ENCODE results near the gene SMYD3. TPM values are rescaled to one million over a fixed set of nuclear protein-coding genes. Genes with fewer than 3 reads are reported as not detected.

The SMYD3 gene
- total and polyA plus RNA-seq, 8 donors = 20.4 to 35.1 (median 24.3) TPM

DNA sequence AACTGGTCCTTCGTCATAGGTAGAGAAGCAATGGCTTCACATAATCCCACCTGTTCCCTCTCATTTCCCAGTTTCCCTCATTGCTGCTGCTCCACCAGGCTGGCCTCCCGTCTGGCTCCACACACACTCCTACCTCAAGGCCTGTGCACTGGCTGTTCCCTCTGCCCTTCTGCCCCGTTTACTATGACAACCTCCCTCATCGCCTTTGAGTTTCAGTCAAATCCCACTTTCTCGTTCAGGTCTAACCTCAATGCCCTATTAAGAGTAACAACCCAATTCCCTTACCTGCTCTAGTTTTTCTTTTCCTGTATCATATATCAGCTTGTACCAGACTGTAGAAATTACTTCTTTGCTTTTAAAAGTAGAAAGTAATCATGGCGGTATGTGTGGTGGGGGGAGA is 589.7 kb downstream of the SMYD3 start:
- ATAC-seq (no peak), DNase-seq (no peak)
- TF ChIP-seq, protein P1, sequence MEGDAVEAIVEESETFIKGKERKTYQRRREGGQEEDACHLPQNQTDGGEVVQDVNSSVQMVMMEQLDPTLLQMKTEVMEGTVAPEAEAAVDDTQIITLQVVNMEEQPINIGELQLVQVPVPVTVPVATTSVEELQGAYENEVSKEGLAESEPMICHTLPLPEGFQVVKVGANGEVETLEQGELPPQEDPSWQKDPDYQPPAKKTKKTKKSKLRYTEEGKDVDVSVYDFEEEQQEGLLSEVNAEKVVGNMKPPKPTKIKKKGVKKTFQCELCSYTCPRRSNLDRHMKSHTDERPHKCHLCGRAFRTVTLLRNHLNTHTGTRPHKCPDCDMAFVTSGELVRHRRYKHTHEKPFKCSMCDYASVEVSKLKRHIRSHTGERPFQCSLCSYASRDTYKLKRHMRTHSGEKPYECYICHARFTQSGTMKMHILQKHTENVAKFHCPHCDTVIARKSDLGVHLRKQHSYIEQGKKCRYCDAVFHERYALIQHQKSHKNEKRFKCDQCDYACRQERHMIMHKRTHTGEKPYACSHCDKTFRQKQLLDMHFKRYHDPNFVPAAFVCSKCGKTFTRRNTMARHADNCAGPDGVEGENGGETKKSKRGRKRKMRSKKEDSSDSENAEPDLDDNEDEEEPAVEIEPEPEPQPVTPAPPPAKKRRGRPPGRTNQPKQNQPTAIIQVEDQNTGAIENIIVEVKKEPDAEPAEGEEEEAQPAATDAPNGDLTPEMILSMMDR (IDR thresholded peaks at IDR 0.05) = no peak
- Histone ChIP-seq H3K27me3 (no peaks in the 10 kb centered on the region), H3K4me1 (no peaks in the 10 kb centered on the region), H3K9me3 (no peaks in the 10 kb centered on the region), H3K4me3 (no peak overlapping the region), H3K27ac (no peak overlapping the region), H3K36me3 (peaks cover 0 to 9% of the 10 kb centered on the region in 2 donors)
- intact Hi-C loops (cut with DNase I) = no loop called here

DNA sequence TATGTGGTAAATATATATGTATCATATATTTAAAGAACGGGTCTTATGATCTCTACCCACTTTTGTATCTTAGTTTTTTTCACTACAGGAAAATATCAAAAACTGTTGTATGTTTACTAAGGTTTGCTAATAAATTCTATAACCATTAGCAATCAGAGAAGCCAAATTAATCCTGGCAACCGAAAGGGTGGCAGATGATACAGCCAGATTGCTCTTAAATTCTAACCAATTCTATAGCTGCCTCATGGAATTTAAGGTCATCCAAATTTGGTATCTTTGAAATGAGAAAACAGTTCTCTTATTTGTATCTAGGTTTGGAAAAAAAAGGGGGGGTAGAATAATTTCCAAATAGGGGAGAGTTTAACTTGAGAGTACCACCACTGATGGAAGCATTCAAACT is 591.2 kb downstream of the SMYD3 start:
- Histone ChIP-seq H3K4me1 (no peaks in the 10 kb centered on the region), H3K27me3 (no peaks in the 10 kb centered on the region), H3K4me3 (no peak overlapping the region), H3K27ac (no peak overlapping the region), H3K9me3 (no peaks in the 10 kb centered on the region), H3K36me3 (peaks cover 0 to 9% of the 10 kb centered on the region in 2 donors)
- no peak for DNase-seq
- intact Hi-C loops (cut with DNase I) = no loop called here
- ATAC-seq = no peak
- TF ChIP-seq, protein P1 (IDR thresholded peaks at IDR 0.05) = no peak

DNA sequence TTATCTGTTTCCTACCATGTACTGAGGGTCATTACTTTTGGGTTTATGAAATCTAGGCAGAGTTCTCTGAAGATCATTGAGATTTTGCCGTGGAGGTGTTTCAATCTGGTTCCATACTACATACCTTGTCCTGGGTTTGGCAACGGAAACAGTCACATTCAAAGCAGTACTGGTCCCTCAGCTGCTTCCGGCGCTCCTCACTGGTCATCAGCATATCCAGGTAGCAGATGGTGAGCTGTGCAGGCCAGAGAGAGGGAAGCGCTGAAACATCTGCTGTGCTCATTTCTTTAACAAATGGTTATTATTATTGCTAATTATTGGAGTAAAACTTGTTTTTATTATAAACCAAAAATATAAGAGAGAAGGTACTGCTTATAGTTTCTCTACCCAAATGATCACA is 591.7 kb downstream of the SMYD3 start:
- TF ChIP-seq, protein P1 (IDR thresholded peaks at IDR 0.05) = no peak

DNA sequence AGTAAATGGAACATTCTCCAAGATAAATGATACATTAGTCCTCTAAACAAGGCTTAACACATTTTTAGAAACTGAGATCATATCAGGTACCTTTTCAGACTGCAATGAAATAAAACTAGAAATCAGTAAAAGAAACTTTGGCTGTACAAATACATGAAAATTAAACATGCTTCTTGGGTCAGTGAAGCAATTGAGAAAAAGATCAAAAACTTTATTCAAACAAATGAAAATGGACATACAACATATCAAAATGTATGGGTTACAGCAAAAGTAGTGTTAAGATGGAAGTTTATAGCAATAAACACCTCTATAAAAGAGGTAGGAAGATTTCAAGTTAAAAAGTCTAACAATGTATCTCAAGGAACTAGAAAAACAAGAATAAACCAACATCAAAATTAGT is 598.5 kb downstream of the SMYD3 start:
- intact Hi-C loops (cut with DNase I) = no loop called here
- TF ChIP-seq, protein P1 (IDR thresholded peaks at IDR 0.05) = no peak
- H3K27ac ChIP-seq = no peak overlapping the region
- no peaks in the 10 kb centered on the region for H3K9me3 ChIP-seq
- H3K36me3 ChIP-seq = no peaks in the 10 kb centered on the region
- no peaks in the 10 kb centered on the region for H3K27me3 ChIP-seq
- H3K4me1 ChIP-seq = no peaks in the 10 kb centered on the region
- H3K4me3 ChIP-seq = no peak overlapping the region
- DNase-seq (no peak), ATAC-seq (no peak)

More for the DNA sequence above, 591.7 kb downstream of the SMYD3 start:
- Histone ChIP-seq H3K36me3 (peaks cover 0 to 9% of the 10 kb centered on the region in 2 donors), H3K4me3 (no peak overlapping the region), H3K27ac (no peak overlapping the region), H3K27me3 (no peaks in the 10 kb centered on the region), H3K4me1 (no peaks in the 10 kb centered on the region), H3K9me3 (no peaks in the 10 kb centered on the region)
- ATAC-seq (no peak), DNase-seq (no peak)
- intact Hi-C loops (cut with DNase I) = no loop called here

DNA sequence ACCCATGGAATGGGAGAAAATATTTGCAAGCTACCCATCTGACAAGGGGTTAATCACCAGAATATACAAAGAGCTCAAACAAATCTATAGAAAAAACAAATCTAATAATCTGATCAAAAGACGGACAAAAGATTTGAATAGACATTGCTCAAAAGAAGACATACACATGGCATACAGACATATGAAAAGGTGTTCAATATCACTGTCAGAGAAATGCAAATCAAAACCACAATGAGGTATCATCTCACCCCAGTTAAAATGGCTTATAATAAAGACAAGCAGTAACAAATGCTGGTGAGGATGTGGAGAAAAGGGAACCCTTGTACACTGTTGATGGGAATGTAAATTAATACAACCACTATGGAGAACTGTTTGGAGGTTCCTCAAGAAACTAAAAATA is 600.9 kb downstream of the SMYD3 start:
- Histone ChIP-seq H3K4me3 (no peak overlapping the region), H3K4me1 (no peaks in the 10 kb centered on the region), H3K36me3 (no peaks in the 10 kb centered on the region), H3K27ac (no peak overlapping the region), H3K9me3 (no peaks in the 10 kb centered on the region), H3K27me3 (no peaks in the 10 kb centered on the region)
- TF ChIP-seq, protein P1 (IDR thresholded peaks at IDR 0.05) = no peak
- DNase-seq (no peak), ATAC-seq (no peak)
- intact Hi-C loops (cut with DNase I) = no loop called here
